Measurements from ENCODE around the gene COA7. TPM values are rescaled to one million over a fixed set of nuclear protein-coding genes. Genes with fewer than 3 reads are reported as not detected.
"Not testable (repeated sequence)": the region's sequence is repeated elsewhere in the genome, so short reads cannot be mapped to it uniquely, and the experiment has no call there.

The COA7 gene
- 10 to 100 TPM; 32.5 to 35.7 TPM for total RNA-seq

- H3K27me3 Mint-ChIP-seq: no peaks in the 10 kb centered on the region
- H3K4me1 Mint-ChIP-seq: peaks cover 16% of the 10 kb centered on the region
- peaks cover 29% of the 10 kb centered on the region for H3K36me3 Mint-ChIP-seq
- H3K27ac Mint-ChIP-seq: peak within 1 kb of the TSS; percentile 88
- peak within 1 kb of the TSS; percentile 90 for H3K4me3 Mint-ChIP-seq
- DNase-seq: peak; percentile 74
- H3K9me3 Mint-ChIP-seq: no peaks in the 10 kb centered on the region
Observed at GRCh38 chr1:52697795-52698674, at the start of gene COA7. Gene COA7, minus strand, starts transcription at chr1:52698347. Its CDS starts 21 bp downstream, at chr1:52698326.

- no peak overlapping the region for H3K27ac Mint-ChIP-seq
- no peak overlapping the region for H3K4me3 Mint-ChIP-seq
- peaks cover 22% of the 10 kb centered on the region for H3K4me1 Mint-ChIP-seq
- H3K36me3 Mint-ChIP-seq: no peaks in the 10 kb centered on the region
- no peak for DNase-seq
- no peaks in the 10 kb centered on the region for H3K9me3 Mint-ChIP-seq
- no peaks in the 10 kb centered on the region for H3K27me3 Mint-ChIP-seq
Observed at GRCh38 chr1:52747450-52747849, 49.3 kb upstream of the COA7 start.

- H3K27ac Mint-ChIP-seq: no peak overlapping the region
- no peaks in the 10 kb centered on the region for H3K27me3 Mint-ChIP-seq
- no peak overlapping the region for H3K4me3 Mint-ChIP-seq
- H3K36me3 Mint-ChIP-seq: peaks cover 5% of the 10 kb centered on the region
- no peak for DNase-seq
- H3K4me1 Mint-ChIP-seq: peaks cover 22% of the 10 kb centered on the region
- H3K9me3 Mint-ChIP-seq: no peaks in the 10 kb centered on the region
Observed at GRCh38 chr1:52746189-52746588, 48.0 kb upstream of the COA7 start.

GRCh38 chr1:52741259-52741658 is 43.1 kb upstream of the COA7 start:
- Mint-ChIP-seq H3K9me3 (no peaks in the 10 kb centered on the region), H3K4me1 (peaks cover 20% of the 10 kb centered on the region), H3K36me3 (peaks cover 7% of the 10 kb centered on the region), H3K27ac (no peak overlapping the region), H3K4me3 (no peak overlapping the region), H3K27me3 (no peaks in the 10 kb centered on the region)
- no peak for DNase-seq

- H3K4me3 Mint-ChIP-seq: no peak overlapping the region
- no peaks in the 10 kb centered on the region for H3K27me3 Mint-ChIP-seq
- peaks cover 17% of the 10 kb centered on the region for H3K4me1 Mint-ChIP-seq
- H3K9me3 Mint-ChIP-seq: no peaks in the 10 kb centered on the region
- H3K27ac Mint-ChIP-seq: no peak overlapping the region
- no peak for DNase-seq
- H3K36me3 Mint-ChIP-seq: peaks cover 7% of the 10 kb centered on the region
Observed at GRCh38 chr1:52739699-52740467, 41.7 kb upstream of the COA7 start.

- Mint-ChIP-seq H3K9me3 (no peaks in the 10 kb centered on the region), H3K27ac (no peak overlapping the region), H3K4me3 (no peak overlapping the region), H3K4me1 (peaks cover 18% of the 10 kb centered on the region), H3K36me3 (peaks cover 7% of the 10 kb centered on the region), H3K27me3 (no peaks in the 10 kb centered on the region)
- DNase-seq: no peak
Observed at GRCh38 chr1:52738893-52739292, 40.7 kb upstream of the COA7 start.

- H3K9me3 Mint-ChIP-seq: no peaks in the 10 kb centered on the region
Observed at GRCh38 chr1:52738148-52738547, 40.0 kb upstream of the COA7 start.

GRCh38 chr1:52735371-52735770 is 37.2 kb upstream of the COA7 start:
- not testable (repeated sequence) for DNase-seq, H3K27ac Mint-ChIP-seq
- H3K4me1 Mint-ChIP-seq: peaks cover 20% of the 10 kb centered on the region

More at GRCh38 chr1:52738148-52738547, 40.0 kb upstream of the COA7 start:
- Mint-ChIP-seq H3K4me3 (no peak overlapping the region), H3K27me3 (no peaks in the 10 kb centered on the region), H3K27ac (no peak overlapping the region), H3K4me1 (peaks cover 18% of the 10 kb centered on the region), H3K36me3 (peaks cover 7% of the 10 kb centered on the region)
- DNase-seq: no peak

GRCh38 chr1:52733368-52733767 is 35.2 kb upstream of the COA7 start:
- DNase-seq: no peak
- Mint-ChIP-seq H3K36me3 (peaks cover 2% of the 10 kb centered on the region), H3K27ac (no peak overlapping the region), H3K4me1 (peaks cover 20% of the 10 kb centered on the region), H3K9me3 (no peaks in the 10 kb centered on the region), H3K4me3 (no peak overlapping the region), H3K27me3 (no peaks in the 10 kb centered on the region)

More at GRCh38 chr1:52735371-52735770, 37.2 kb upstream of the COA7 start:
- H3K36me3 Mint-ChIP-seq, H3K27me3 Mint-ChIP-seq, H3K9me3 Mint-ChIP-seq, H3K4me3 Mint-ChIP-seq: not testable (repeated sequence)

- Mint-ChIP-seq H3K27me3 (no peaks in the 10 kb centered on the region), H3K4me3 (no peak overlapping the region), H3K9me3 (no peaks in the 10 kb centered on the region), H3K27ac (no peak overlapping the region), H3K36me3 (peaks cover 2% of the 10 kb centered on the region), H3K4me1 (peaks cover 33% of the 10 kb centered on the region)
- no peak for DNase-seq
Observed at GRCh38 chr1:52727956-52728656, 30.0 kb upstream of the COA7 start.

GRCh38 chr1:52727114-52727586 is 29.0 kb upstream of the COA7 start:
- Mint-ChIP-seq H3K36me3 (peaks cover 2% of the 10 kb centered on the region), H3K4me3 (peak overlapping the region; percentile 85), H3K4me1 (peaks cover 33% of the 10 kb centered on the region), H3K27ac (peak overlapping the region; percentile 8), H3K9me3 (no peaks in the 10 kb centered on the region), H3K27me3 (no peaks in the 10 kb centered on the region)
- no peak for DNase-seq

- no peaks in the 10 kb centered on the region for H3K9me3 Mint-ChIP-seq
- peaks cover 2% of the 10 kb centered on the region for H3K36me3 Mint-ChIP-seq
- H3K27ac Mint-ChIP-seq: peak within 1 kb of the TSS; percentile 65
- no peaks in the 10 kb centered on the region for H3K27me3 Mint-ChIP-seq
- DNase-seq: peak; percentile 90
- H3K4me1 Mint-ChIP-seq: peaks cover 31% of the 10 kb centered on the region
- peak within 1 kb of the TSS; percentile 85 for H3K4me3 Mint-ChIP-seq
Observed at GRCh38 chr1:52726265-52727113, 28.3 kb upstream of the COA7 start, which contains the start of gene ZYG11B. Gene ZYG11B, plus strand, starts transcription at chr1:52726453. Its CDS starts 201 bp downstream, at chr1:52726654.

GRCh38 chr1:52725903-52726264 is 27.7 kb upstream of the COA7 start:
- H3K9me3 Mint-ChIP-seq: no peaks in the 10 kb centered on the region
- peaks cover 31% of the 10 kb centered on the region for H3K4me1 Mint-ChIP-seq
- peaks cover 2% of the 10 kb centered on the region for H3K36me3 Mint-ChIP-seq
- H3K4me3 Mint-ChIP-seq: peak overlapping the region; percentile 69
- no peak for DNase-seq
- H3K27ac Mint-ChIP-seq: peak overlapping the region; percentile 65
- H3K27me3 Mint-ChIP-seq: no peaks in the 10 kb centered on the region

- Mint-ChIP-seq H3K27me3 (no peaks in the 10 kb centered on the region), H3K4me1 (peaks cover 18% of the 10 kb centered on the region), H3K9me3 (no peaks in the 10 kb centered on the region), H3K4me3 (no peak overlapping the region), H3K27ac (no peak overlapping the region), H3K36me3 (no peaks in the 10 kb centered on the region)
- DNase-seq: no peak
Observed at GRCh38 chr1:52723260-52723659, 25.1 kb upstream of the COA7 start.
